GM18870 (cell line): ENCODE data around the gene PDIA4.
"Not testable (repeated sequence)": the region's sequence is repeated elsewhere in the genome, so short reads cannot be mapped to it uniquely, and the experiment has no call there.

Source experiments
- ATAC-seq: cut with Tn5 transposase; IDR thresholded peaks from one replicate; pipeline ENCODE4 v1.9.1; 2021; ENCODE audit warnings: moderate library complexity; ENCODE audit not compliant: unreplicated experiment

Gene PDIA4, protein sequence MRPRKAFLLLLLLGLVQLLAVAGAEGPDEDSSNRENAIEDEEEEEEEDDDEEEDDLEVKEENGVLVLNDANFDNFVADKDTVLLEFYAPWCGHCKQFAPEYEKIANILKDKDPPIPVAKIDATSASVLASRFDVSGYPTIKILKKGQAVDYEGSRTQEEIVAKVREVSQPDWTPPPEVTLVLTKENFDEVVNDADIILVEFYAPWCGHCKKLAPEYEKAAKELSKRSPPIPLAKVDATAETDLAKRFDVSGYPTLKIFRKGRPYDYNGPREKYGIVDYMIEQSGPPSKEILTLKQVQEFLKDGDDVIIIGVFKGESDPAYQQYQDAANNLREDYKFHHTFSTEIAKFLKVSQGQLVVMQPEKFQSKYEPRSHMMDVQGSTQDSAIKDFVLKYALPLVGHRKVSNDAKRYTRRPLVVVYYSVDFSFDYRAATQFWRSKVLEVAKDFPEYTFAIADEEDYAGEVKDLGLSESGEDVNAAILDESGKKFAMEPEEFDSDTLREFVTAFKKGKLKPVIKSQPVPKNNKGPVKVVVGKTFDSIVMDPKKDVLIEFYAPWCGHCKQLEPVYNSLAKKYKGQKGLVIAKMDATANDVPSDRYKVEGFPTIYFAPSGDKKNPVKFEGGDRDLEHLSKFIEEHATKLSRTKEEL

DNA sequence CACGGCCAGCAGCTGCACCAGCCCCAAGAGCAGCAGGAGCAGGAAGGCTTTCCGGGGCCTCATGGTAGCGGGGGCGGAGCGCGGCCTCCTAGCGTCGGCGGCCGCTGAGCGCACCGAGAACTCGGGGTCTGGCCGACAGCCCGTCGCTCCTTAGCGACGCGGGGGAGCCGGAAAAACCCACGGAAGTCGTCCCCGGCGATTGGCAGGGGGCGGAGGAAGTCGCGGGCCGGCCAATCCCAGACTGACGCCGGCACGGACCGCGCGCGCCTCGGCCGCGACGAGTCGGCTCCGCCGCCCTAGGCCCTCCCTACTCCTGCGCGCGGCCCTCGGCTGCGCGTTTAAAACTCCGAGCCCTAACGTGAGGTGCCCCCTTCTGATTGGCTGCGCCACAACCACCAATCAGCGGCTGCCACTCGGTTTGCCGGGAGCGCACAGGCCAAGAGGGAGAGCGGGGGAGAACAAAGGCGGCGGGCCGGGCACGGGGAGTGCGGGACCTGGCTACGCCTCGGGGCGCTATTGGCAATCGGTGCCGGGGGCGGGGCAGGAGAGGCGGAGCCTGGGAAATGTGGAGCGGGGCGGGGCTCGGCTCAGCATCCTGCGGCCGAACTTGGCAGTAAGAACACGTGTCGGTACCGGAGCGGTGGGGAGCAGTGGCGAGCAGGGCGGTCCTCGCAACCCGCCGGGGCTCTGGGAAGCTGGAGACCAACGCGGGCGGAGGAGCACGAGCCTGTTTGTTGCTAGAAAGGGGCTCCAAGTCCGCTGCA is at the start of gene PDIA4:
Gene PDIA4 (minus strand): TSS at position 160 of the 764 bp plus-strand sequence. CDS start 97 bp downstream, at position 63.
- peak; percentile 93 for ATAC-seq

DNA sequence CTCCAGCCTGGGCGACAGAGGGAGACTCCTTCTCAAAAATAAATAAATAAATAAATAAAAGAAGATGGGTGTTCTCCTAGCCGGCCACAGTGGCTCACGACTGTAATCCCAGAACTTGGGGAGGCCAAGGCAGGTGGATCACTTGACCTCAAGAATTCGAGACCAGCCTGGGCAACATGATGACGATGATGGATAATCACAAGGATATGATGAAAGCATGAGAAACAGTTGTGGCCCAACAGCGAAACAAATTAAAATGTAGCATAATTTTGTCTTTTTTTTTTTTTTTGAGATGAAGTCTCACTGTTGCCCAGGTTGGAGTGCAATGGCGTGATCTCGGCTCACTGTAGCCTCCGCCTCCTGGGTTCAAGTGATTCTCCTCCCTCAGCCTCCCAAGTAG is 49.3 kb upstream of the PDIA4 start:
- no peak for ATAC-seq

DNA sequence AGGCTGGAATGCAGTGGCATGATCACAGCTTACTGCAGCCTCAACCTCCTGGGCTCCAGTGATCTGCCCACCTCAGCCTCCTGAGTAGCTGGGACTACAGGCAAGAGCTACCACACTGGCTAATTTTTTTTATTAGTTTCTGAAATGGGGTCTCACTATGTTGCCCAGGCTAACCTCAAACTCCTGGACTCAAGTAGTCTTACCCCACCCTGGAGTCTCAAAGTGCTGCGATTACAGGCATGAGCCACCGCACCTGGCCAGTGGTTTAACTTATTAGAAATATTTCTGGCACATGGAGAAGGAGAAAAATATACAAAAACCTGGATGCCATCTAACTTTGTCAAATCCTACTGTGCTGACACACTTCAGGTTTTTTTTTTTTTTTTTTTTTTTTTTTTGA is 47.0 kb upstream of the PDIA4 start:
- ATAC-seq: no peak

DNA sequence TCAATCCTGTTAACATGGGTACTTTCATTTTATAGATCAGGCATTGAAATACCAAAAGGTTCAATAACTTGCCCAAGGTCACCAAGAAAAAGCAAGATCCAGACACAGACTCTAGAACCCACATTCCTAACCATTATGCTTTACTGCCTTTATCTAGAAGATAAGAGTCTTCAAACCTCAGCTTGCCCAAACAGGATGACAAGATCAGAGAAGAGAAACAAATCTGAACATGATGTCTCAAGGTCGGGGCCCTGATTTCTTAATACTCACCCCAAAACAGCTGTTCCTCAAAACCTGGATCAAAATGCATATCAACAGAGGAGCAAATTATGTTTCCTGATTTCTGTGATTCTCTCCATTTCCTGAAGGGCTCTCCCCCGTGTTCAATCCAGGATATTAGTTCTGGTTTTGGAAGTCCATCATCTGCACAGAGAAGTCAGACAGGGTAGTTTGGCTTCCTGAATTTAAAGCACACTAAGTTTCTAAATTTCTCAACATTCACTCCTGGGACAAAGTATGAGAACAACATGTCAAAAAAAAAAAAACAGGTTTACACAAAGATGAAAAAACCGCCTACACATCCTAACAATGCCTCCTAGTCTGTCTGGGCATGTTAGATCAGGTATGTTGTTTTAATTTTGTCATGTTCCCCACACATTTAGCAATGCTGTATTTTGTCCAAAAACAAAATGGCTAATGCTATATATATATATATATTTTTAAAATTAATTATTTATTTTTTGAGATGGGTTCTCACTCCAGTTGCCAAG is 46.0 kb upstream of the PDIA4 start:
- ATAC-seq: no peak

DNA sequence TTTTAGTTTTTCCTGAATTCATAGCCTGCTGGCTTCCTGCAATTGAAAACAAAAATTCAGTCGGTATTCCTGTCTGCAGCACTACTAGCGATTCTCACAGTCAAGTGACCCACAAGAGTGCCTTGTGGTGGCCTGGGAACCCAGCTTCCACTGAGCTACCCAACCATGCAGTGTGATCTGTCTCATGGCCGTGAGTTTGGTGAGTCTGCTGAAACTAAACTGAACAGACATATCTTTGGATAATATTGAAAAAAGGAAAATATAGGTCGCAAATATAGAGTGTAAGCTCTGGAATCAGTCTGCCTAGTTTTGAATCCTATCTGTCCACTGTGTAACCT is 44.1 kb upstream of the PDIA4 start:
- no peak for ATAC-seq

DNA sequence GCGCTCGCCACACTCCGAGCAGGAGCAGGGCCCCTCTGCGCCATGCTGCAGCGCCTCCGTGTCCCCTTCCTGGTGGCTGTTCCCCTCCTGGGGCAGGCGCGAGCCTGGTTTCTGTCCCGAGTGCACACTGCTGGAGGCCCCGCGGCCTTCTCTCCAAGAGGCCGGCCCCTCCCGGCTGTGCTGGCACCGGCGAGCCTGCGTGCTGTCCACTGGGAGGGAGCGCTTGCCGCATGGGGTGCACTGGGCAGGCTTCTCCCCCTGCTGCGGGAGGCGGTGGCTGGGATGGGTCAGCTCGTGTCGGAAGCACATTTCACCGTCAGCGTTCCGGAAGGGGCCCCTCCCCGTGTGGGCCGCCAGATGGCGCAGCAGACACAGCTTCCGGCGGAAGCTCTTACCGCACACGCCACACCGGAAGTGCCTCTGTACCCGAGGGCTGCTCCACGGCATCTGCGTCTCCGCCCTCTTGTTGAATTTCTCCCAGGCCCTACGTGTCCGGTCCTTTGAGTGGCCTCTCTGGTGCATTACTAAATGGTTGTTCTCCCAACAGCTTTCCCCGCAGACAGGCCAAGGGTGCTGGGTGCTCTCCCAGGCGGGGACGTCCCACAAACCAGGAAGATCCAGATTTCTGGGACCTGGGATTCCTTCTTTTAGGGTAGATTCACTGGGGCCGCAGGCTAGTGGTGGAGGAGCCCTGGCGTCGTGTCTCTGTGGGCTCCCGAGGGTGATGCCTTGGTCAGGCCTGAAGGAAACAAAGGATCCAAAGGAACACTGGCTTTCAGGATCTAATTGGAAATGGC is 43.5 kb upstream of the PDIA4 start:
- ATAC-seq: no peak

DNA sequence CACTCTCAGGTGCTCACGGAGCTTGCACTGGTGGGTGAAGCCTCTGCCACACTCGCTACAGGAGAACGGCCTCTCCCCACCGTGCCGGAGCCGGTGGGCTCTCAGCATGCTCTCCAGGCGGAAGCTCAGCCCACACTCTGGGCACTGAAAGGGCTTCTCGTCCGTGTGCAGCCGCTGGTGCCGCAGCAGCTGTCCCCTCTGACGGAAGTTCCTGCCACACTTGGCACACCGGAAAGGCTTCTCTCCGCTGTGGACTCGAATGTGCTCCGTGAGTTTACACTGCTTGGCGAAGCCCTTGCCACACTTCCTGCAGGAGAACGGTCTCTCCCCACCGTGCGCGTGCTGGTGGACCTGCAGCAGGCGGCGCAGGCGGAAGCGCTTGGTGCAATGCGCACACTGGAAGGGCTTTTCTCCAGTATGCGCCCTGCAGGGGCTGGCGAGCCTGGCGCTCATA is 42.9 kb upstream of the PDIA4 start:
- ATAC-seq: no peak

DNA sequence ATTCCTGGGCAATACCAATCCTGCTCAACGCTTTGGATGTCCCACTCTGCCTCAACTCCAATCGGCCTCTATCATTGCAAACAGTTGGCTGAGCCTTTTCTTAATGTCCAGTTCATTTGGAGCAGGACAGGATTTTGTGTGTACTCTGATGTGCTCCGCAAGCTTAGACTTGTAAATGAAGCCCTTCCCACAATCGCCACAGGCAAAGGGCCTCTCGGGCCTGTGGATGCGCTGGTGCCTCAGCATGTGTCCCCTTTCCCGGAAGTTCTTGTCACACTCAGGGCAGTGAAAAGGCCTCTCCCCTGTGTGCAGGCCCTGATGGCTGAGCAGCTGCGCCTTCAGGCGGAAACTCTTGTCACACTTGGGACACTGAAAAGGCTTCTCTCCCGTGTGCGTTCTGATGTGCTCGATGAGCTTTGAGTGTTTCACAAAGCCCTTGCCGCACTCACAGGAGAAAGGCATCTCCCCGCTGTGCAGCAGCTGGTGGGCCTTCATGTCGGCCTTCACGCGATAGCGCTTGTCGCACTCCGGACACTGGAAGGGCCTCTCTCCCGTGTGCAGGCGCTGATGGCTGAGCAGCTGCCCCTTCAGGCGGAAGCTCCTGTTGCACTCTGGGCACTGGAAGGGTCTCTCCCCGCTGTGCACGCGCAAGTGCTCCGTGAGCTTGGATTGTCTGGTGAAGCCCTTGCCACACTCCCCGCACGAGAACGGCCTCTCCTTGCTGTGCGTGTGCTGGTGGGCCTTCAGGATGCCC is 42.2 kb upstream of the PDIA4 start:
- ATAC-seq: no peak

DNA sequence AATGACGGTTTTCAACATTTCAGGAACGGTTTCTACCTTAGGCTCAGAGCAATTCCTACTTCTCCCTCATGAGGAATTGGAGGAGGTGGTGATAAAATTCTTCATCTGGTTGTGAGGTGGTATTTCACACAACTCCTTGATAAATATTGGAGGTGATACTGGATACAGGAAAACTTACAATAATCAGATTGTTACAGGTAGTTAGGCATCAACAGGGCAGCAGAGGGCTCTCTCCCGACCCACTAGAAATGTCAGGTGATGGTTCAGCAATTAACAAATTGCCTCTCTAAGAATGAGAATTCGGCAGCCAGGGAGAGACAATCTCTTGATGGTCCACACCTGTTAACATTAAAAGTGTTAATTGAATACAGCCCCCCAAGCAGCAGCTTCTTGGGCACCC is 39.6 kb upstream of the PDIA4 start:
- no peak for ATAC-seq

DNA sequence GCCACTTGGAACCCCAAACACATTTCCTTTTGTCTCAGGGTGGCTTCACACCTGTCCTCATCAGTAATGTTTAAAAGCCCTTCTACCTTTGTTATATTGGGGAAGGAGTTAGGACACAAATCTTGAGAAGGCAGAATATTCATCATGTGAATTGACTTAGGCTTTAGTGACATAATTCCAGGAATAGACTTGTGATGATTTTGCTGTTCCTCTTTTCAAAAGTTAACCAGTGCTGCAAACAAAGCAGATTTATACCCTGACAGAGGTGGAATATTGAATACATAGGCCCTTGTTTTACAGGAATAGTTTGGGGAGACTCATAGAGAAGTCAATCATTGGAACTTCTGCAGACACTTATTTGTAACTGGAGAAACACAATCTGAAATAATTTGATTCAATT is 35.2 kb upstream of the PDIA4 start:
- no peak for ATAC-seq

DNA sequence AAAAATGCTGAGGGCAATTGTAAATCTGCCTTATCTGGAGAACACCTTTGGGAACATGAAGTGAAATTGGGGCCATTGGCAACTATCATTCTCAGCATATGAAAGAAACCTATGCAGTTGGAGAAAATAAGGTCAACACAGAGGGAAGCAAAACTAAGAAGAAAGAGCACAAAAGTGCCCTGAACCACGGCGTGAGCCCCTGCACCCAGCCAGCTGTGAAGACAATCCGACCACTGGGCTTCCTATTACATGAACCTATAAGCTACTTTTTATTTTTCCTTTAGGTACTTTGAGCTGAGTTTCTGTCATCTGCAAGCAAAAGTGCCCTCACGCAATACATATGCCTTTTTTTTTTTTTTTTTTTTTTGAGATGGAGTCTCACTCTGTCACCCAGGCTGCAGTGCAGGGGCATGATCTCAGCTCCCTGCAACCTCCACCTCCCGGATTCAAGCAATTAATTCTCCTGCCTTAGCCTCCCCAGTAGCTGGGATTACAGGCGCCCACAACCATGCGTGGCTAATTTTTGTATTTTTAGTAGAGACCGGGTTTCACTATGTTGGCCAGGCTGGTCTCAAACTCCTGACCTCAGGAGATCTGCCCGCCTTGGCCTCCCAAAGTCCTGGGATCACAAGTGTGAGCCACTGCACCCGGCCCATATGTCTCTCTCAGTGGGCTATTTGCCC is 34.1 kb upstream of the PDIA4 start:
- not testable (repeated sequence) for ATAC-seq

DNA sequence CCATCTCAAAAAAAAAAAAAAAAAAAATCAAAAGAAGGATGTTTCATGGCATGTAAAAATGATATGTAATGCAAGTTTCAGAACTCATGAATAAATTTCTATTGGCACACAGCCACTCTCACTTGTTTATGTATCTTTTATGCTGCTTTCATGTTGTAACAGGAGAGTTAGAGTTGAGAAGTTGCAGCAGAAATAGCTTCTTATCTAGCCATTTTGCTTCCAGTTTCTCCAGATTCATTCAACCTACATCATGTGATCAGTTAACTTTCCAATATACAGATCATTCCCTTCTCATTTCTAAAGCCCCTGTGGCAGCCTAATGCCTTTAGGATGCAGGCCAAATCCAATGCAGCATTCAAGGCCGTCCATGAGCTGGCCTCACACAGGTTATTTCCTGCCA is 31.9 kb upstream of the PDIA4 start:
- ATAC-seq: no peak

DNA sequence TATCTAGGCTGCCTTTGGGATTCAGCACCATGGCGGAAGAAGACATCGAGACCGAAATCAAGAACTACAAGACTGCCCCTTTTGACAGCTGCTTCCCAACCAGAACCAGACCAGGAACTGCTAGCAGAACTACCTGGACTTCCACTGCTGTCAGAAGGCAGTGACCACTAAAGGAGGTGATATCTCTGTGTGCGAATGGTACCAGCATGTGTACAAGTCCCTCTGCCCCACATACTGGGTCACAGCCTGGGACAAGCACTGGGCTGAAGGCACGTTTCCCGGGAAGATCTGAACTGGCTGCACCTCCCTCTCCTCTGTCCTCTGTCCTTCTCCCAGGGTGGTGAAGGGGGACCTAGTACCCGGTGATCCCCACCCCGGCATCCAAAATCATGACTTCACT is 25.6 kb upstream of the PDIA4 start:
- no peak for ATAC-seq

DNA sequence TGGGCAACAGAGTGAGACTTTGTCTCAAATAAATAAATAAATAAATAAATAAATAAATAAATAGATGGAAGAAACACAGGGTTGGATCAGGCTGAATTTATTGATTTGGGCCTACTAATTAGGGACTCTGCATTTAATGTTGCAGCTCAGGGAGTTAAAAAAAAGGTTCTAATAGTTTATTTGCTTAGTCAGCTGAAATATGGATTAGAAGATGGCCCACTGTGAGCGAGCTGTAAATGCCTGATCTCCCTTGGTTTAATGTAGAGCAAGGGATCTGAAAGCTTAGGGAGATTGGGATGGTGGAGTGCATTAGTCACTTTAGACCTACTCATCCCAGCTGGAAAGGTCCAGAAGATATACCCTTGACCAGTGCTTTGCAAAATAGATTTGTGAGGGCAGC is 25.1 kb upstream of the PDIA4 start:
- ATAC-seq: no peak

DNA sequence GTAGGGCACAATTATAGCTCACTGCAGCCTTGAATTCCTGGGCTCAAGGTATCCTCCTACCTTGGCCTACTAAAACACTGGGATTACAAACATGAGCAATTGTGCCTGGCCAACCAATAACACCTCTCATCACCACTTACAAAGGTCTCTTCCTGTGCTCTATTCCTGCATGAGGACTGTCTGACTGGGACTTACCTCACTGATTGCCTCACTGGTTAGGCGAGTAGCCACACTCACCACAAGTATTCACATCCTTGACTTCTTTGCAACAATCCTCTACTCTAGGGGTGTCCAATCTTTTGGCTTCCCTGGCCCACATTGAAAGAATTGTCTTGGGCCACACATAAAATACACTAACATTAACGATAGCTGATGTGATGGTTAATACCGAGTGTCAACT is 22.6 kb upstream of the PDIA4 start:
- no peak for ATAC-seq

DNA sequence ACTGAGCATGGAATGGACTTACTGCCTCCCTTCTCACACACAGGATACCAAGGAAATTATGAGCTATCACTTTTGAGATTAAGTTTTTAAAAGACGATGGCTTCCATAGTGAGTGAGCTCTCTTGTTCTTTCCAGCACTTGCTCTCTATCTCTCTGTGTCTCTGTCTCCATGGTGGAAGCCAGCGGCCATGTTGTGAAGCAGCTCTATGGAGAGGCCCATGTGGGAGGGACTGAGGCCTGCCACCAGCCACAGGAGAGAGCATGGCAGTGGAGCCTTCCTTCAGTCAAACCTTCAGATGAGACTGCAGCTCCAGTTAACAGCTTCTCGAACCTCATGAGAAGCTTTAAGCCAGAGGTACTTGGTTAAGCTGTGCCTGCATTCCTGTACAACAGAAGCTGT is 20.5 kb upstream of the PDIA4 start:
- no peak for ATAC-seq

DNA sequence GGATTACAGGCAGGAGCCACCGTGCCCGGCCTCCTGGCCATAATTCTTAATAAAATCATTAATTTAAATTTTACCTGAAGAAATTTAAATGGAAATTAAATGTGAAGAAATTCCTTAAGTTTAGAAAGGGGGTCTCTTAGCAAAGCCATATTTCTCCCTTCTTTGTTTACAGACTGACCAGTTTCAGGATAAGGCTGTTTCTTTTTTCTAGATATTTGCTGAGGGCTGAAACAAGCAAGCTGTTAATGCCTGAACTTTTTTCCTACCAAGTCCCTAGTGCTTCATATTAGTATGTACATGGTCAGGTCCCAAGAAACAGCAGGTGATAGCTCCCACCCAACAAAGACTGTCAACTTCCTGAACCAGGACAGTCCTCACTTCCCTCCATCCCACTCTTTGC is 18.1 kb upstream of the PDIA4 start:
- no peak for ATAC-seq

DNA sequence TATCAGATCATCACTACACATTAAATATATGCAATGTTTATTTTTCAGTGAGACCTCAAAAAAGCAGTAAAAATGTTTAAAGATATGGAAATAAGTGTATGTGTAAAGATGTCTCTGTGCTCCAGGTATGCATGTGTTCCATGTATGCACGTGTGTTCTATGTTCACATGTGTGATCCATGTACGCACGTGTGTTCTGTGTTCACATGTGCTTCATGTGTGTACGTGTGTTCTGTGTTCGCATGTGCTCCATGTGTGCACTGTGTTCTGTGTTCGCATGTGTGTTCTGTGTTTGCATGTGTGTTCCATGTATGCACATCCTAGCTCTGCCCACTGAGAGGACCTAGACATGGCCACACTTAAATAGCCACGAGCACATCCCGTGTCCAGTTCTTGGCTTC is 15.6 kb upstream of the PDIA4 start:
- ATAC-seq: no peak

DNA sequence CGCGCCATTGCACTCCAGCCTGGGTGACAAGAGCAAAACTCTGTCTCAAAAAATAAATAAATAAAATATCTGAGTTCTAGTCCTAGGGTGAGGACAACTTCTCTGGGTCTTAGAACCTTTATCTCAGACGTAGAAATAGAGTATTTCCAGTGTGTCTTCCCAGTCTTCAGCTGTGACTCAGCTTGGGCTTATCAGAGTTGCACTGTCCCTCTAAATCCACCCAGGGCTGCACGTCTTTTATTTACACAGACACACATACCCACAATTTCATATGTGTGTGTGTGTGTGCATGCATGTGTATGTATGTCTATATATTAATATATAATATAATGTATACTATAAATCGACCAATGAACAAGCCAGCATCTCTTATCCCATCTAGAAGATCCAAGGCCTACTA is 13.0 kb upstream of the PDIA4 start:
- ATAC-seq: no peak
